HTERT RPE-1 (cell line): ENCODE measurements around the gene FILIP1.
"Not testable (repeated sequence)": the region's sequence is repeated elsewhere in the genome, so short reads cannot be mapped to it uniquely, and the experiment has no call there.

Experiments
- in situ Hi-C: fragments of 300-500 bp; cut with MboI; formaldehyde crosslinking; loops from 4 replicates; pipeline ENCODE4 v1.14.3; 2020; ENCODE audit warnings: low sequenced_read_pairs

Gene FILIP1

GRCh38 chr6:75424618-75425548 is 68.7 kb downstream of the FILIP1 start:
- in situ Hi-C loops, result no loop called here

GRCh38 chr6:75423386-75423785 is 70.2 kb downstream of the FILIP1 start:
- in situ Hi-C loops, result no loop called here

- in situ Hi-C loops, result no loop called here
Measured at GRCh38 chr6:75422024-75422639, 71.5 kb downstream of the FILIP1 start.

- in situ Hi-C loops, result no loop called here
Measured at GRCh38 chr6:75421316-75422023, 72.1 kb downstream of the FILIP1 start.

DNA sequence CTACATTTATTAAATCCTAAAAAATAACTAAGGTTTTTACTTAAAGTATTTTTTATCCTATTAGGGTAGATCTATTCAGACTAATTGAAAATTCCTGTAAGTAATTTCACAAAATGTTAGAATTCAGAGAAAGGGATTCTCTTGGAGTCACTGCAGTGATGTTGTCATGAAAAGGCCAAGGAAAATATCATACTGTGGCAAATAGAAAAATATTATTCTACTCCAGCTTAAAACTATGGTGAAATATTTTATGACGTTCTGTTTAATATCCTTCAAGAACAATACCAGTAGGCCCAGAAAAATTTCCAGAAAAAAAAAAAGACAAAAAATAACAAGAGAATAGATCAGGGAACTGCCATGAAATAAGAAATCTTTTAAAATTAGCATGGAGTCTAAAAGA is 73.6 kb downstream of the FILIP1 start:
- in situ Hi-C loops, result no loop called here

- in situ Hi-C loops, result no loop called here
Measured at GRCh38 chr6:75419416-75419815, 74.2 kb downstream of the FILIP1 start.

GRCh38 chr6:75418233-75418632 is 75.4 kb downstream of the FILIP1 start:
- in situ Hi-C loops, result no loop called here

DNA sequence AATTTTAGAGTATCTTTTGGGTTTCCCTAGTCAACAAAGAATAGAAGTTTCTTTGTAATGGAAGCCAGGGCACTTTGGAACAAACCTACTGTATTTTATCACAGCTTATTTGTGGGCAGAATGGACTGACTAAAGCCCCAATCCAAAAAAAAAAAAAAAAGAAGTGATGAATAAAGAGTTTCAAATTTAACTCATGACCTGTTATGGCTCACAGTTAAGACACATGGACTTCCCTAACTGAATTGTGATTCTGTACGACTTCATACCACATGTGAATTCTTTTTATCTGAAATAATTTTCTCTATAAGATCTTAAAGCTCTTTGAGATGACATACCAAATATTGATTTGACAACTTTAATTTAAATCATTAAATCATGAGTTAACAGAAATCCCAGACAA is 77.2 kb downstream of the FILIP1 start:
- in situ Hi-C loops, result no loop called here

DNA sequence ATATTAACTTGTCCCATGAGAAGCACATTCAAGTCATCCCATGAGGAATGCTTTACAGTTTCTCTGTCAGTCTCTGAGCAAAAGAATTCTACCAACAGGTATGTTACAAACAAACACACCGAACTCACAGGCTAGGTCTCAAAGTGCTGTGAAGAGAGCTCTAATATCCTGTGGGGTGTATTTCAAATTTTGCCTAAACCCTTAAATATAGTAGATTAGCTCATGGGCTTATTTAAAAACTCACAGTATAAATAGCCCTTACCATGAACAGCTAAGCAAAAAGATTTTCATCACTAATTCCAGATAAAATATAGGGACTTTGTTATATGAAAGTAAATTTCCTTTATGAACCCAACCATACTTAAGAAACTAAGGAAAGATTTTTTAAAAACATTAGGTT is 77.8 kb downstream of the FILIP1 start:
- in situ Hi-C loops, result no loop called here

- in situ Hi-C loops, result no loop called here
Measured at GRCh38 chr6:75414445-75415021, 79.1 kb downstream of the FILIP1 start.

DNA sequence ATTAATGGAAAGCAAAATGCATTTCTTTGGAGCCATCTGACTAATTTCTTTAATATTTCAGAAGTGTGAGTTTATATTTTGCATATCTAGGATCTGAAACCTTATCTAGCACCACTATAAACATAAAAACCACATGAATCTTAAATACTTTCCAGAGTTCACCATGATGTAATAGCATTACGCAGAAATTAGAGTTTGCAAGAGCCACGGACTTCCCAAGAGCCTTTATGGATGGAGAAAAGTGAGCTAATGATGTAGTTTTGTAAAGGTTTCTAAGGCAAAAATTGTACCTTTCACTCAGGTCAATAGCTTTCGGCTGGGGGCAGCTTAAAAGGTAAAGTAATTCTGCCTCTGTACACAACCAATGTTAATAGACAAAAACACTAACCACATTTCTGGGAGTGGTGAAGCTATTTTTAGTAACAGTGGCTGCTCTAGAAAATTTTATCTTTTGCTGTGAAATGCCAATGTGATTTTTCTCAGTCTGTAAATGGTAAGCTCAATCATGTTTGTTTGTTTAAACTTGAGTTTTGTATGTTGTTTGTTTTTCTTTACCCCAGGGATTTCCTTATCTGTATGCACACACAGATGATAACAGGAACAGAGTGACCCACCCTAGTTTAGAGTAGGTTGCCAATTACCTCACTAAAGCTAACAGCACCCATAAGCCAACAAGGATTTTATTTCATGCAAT is 80.5 kb downstream of the FILIP1 start:
- in situ Hi-C loops, result no loop called here

DNA sequence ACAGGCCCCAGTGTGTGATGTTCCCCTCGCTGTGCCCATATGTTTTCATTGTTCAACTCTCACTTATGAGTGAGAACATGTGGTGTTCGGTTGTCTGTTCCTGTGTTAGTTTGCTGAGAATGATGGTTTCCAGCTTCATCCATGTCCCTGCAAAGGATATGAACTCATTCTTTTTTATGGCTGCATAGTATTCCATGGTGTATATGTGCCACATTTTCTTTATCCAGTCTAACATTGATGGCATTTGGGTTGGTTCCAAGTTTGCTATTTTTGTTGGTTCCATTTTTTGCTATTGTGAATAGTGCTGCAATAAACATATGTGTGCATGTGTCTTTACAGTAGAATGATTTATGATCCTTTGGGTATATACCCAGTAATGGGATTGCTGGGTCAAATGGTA is 83.0 kb downstream of the FILIP1 start:
- in situ Hi-C loops, result not testable (repeated sequence)

GRCh38 chr6:75409928-75410327 is 83.7 kb downstream of the FILIP1 start:
- in situ Hi-C loops, result no loop called here

- in situ Hi-C loops, result no loop called here
Measured at GRCh38 chr6:75409286-75409685, 84.3 kb downstream of the FILIP1 start.

- in situ Hi-C loops, result no loop called here
Measured at GRCh38 chr6:75403563-75404080, 90.0 kb downstream of the FILIP1 start.

DNA sequence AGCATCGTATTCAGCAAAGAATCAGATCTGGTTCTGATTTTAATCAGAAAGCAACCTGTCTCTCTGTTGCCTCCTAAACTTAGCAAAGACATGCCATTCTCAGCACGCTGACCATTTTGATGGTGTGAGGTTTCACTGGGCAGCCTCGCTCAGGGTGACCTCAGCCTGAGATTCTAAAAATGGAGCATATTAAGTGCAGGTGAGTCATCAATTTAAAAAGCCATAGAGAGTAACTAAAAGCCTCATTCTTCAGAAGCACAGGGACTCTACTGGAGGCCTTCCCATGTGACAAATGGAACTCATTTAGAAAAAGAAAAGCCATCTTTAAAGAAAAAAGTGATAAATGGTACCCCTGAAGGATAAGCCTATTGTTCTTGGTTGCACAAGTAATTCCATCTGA is 91.3 kb downstream of the FILIP1 start:
- in situ Hi-C loops, result no loop called here

DNA sequence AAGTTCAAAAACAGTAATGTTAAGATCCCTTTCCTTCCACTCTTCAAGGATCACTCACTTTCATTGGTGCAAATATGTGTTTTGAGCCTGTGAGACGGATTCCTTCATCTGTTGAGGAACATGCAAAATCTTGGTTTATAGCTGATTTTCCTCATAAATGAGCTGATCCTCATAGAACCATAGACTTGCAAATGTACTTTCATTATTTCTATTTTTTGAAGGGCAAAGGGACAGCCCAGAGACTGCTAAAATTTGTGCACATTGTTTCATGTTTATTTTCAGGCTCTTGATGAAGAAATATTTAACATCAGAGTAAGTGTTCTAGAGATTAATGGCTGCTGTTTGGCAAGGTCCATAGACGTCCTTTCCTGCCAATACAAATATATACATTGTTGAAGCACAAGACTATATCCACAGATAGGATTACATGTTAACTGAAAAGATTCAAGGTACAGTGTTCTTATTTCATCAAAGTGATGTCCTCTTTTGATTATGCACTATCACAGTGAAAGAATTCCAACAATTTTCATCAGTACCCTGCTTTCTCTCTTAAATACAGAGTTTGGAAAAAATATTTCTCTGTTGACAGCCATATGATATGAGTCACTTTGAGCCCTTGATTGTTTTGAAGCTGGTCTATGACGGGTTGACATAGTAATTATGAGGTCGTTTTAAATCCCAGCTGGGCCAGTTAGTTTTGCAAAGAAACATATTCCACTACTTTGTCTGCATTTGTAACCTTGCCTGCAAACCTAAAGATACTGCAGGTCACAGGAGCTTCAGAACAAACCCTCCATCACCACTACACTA is 95.7 kb downstream of the FILIP1 start:
- in situ Hi-C loops, result no loop called here

GRCh38 chr6:75397171-75397570 is 96.4 kb downstream of the FILIP1 start:
- in situ Hi-C loops, result no loop called here

DNA sequence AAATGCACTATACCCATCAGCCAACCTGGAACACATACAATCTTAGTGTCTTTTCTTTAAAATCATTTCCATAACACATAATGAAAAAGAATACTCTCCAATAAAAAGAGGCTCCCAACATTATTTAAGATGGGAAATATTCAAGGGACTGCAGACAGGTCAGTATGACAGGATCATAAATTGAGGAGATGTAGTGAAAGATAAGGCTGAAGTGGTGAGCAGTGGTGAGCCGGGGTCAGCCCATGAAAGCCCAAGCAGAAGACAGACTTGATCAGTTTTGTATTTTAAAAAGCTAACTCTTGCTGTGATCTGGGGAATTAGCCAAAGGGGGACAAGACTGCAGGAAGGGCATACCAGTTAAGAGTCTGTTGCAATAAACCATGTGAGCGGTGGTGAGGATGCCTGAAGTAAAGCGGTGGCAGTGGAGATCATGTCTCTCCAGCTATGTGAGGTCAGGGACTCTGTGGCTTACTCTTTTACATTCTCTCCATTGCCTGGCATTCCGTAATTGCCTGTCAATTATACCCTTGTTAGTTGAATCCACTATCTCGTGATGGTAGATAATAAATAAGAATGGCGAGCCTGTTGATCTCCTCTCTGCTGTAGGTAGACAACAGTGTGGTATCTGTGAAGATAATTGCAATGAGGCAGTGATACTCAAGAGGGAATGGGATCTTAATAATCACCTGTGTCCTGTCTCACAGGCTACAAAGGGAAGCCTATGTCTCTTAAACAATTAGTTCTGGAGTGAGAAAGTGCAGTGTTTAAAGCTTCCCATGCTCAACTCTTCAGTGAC is 97.4 kb downstream of the FILIP1 start:
- in situ Hi-C loops, result no loop called here
